ENCODE data around the gene GPR107.

DNA sequence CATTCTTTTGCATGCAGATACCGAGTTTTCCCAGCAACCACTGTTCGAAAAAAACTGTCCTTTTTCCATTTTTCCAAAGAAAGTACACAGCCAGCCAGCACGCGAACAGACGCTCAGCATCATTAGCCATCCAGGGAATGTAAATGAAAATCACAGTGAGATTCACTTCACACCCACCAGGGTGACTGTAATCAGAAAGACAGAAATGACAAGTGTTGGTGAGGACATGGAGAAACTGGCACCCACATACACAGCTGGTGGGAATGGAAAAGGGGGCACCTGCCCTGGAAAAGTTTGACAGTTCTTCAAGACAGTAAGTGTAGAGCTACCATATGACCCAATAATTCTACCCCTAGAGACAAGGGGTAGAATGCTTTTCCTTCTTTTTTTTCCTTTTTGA lies 93.5 kb downstream of the GPR107 start:
- TF ChIP-seq, protein P1, sequence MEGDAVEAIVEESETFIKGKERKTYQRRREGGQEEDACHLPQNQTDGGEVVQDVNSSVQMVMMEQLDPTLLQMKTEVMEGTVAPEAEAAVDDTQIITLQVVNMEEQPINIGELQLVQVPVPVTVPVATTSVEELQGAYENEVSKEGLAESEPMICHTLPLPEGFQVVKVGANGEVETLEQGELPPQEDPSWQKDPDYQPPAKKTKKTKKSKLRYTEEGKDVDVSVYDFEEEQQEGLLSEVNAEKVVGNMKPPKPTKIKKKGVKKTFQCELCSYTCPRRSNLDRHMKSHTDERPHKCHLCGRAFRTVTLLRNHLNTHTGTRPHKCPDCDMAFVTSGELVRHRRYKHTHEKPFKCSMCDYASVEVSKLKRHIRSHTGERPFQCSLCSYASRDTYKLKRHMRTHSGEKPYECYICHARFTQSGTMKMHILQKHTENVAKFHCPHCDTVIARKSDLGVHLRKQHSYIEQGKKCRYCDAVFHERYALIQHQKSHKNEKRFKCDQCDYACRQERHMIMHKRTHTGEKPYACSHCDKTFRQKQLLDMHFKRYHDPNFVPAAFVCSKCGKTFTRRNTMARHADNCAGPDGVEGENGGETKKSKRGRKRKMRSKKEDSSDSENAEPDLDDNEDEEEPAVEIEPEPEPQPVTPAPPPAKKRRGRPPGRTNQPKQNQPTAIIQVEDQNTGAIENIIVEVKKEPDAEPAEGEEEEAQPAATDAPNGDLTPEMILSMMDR (conservative IDR thresholded peaks at IDR 0.05 in 1 of 2, IDR thresholded peaks at IDR 0.05 in 1 of 2; ENCODE audit: extremely low read depth in 1 of 2, insufficient read depth in 1 of 2, low read depth in 1 of 2, low read length in 2 of 2), result no peak
- no peak for TF ChIP-seq EZH2 (IDR thresholded peaks at IDR 0.05; ENCODE audit: borderline replicate concordance, low read length)

All from mammary epithelial cell (primary cell).